Stimulated activated CD8-positive, alpha-beta memory T cell treated with anti-CD3 and anti-CD28 coated beads, Interleukin-12 subunit alpha, Interleukin-12 subunit beta, amount 100 ng/mL, for 1 hour (primary cell): Measurements from ENCODE around the gene C17orf114.

Experiments used
- DNase-seq: peaks from one replicate; pipeline ENCODE4 v3.0.0-alpha.2; 2020; ENCODE audit warnings: low read depth

C17orf114 gene

GRCh38 chr17:4823373-4824089 is 21.4 kb upstream of the C17orf114 start:
- no peak for DNase-seq

- no peak for DNase-seq
These were observed 20.7 kb upstream of the C17orf114 start for GRCh38 chr17:4822835-4823234.

- DNase-seq = no peak
These were observed 16.1 kb upstream of the C17orf114 start for GRCh38 chr17:4818276-4818675.

GRCh38 chr17:4816826-4817225 is 14.7 kb upstream of the C17orf114 start:
- DNase-seq = no peak

- DNase-seq = no peak
These were observed 13.0 kb upstream of the C17orf114 start for GRCh38 chr17:4815043-4815675.

- no peak for DNase-seq
These were observed 10.6 kb upstream of the C17orf114 start for GRCh38 chr17:4812690-4813089.

- no peak for DNase-seq
These were observed 9.3 kb upstream of the C17orf114 start for GRCh38 chr17:4811471-4811870.

- no peak for DNase-seq
These were observed 8.7 kb upstream of the C17orf114 start for GRCh38 chr17:4810696-4811290.

GRCh38 chr17:4808378-4808767 is 6.2 kb upstream of the C17orf114 start:
- no peak for DNase-seq

GRCh38 chr17:4807605-4808377 is 5.7 kb upstream of the C17orf114 start:
- DNase-seq = no peak

- peak; percentile 71 for DNase-seq
These were observed 4.9 kb upstream of the C17orf114 start, which contains the start of gene PLD2 for GRCh38 chr17:4806777-4807604. Gene PLD2, plus strand, starts transcription at chr17:4807152. Its CDS starts 621 bp downstream, at chr17:4807773.

- no peak for DNase-seq
These were observed 4.3 kb upstream of the C17orf114 start for GRCh38 chr17:4806456-4806776.

GRCh38 chr17:4800462-4801196 is 1.5 kb downstream of the C17orf114 start:
- no peak for DNase-seq

- DNase-seq = no peak
These were observed 5.6 kb downstream of the C17orf114 start for GRCh38 chr17:4796552-4796920.

- no peak for DNase-seq
These were observed 7.0 kb downstream of the C17orf114 start for GRCh38 chr17:4795168-4795567.

GRCh38 chr17:4790705-4791088 is 11.4 kb downstream of the C17orf114 start:
- DNase-seq = no peak

- DNase-seq = peak; percentile 59
These were observed 12.0 kb downstream of the C17orf114 start for GRCh38 chr17:4789951-4790704.

GRCh38 chr17:4789701-4789950 is 12.5 kb downstream of the C17orf114 start:
- no peak for DNase-seq

GRCh38 chr17:4788807-4789700 is 13.1 kb downstream of the C17orf114 start, which contains the start of gene GLTPD2:
Gene GLTPD2, plus strand, starts transcription at chr17:4788964. Its CDS starts 48 bp downstream, at chr17:4789012.
- DNase-seq = no peak
